ENCODE results near the gene SH3RF3. TPM values are rescaled to one million over a fixed set of nuclear protein-coding genes. Genes with fewer than 3 reads are reported as not detected.
A peak's percentile ranks its signal among the peaks of the same experiment; 100 is the strongest.

Gene SH3RF3
- total and polyA plus RNA-seq, 12 donors: 0.72 to 19.1 (median 12.2) TPM

GRCh38 chr2:109209941-109210340 is 80.9 kb downstream of the SH3RF3 start:
- Histone ChIP-seq H3K4me3 (no peak overlapping the region), H3K27ac (peak overlapping the region in 2 of 5 donors; percentile 75 to 77), H3K4me1 (replicated peaks in 1 of 2) (peaks cover 44 to 53% of the 10 kb centered on the region in 2 donors), H3K9me3 (replicated peaks in 1 of 3) (no peaks in the 10 kb centered on the region), H3K36me3 (replicated peaks in 1 of 2) (no peaks in the 10 kb centered on the region), H3K27me3 (no peaks in the 10 kb centered on the region)
- peak in 2 of 7 donors; percentile 14 to 41 for DNase-seq
- 85 to 91% (median 88%) methylated on average over 7 of the region's 7 CpGs for WGBS, 4 donors
- intact Hi-C loops (cut with DNase I): no loop called here
- TF ChIP-seq CTCF (IDR thresholded peaks at IDR 0.05): no peak
- TF ChIP-seq POLR2A (IDR thresholded peaks at IDR 0.05): no peak

- DNase-seq: peak in 2 of 7 donors; percentile 18 to 46
- intact Hi-C loops (cut with DNase I): no loop called here
- Histone ChIP-seq H3K4me3 (no peak overlapping the region), H3K36me3 (replicated peaks in 1 of 2) (no peaks in the 10 kb centered on the region), H3K27me3 (no peaks in the 10 kb centered on the region), H3K27ac (no peak overlapping the region), H3K4me1 (replicated peaks in 1 of 2) (peaks cover 46 to 58% of the 10 kb centered on the region in 2 donors), H3K9me3 (replicated peaks in 1 of 3) (no peaks in the 10 kb centered on the region)
- WGBS, 4 donors: 34 to 62% (median 50%) methylated on average over 7 of the region's 7 CpGs
- TF ChIP-seq CTCF (IDR thresholded peaks at IDR 0.05): no peak
- no peak for TF ChIP-seq POLR2A (IDR thresholded peaks at IDR 0.05)
Measured at GRCh38 chr2:109210431-109211200, 81.6 kb downstream of the SH3RF3 start.

- intact Hi-C loops (cut with DNase I): no loop called here
- Histone ChIP-seq H3K4me1 (replicated peaks in 1 of 2) (peaks cover 46 to 58% of the 10 kb centered on the region in 2 donors), H3K27ac (no peak overlapping the region)
Measured at GRCh38 chr2:109211315-109211714, 82.3 kb downstream of the SH3RF3 start.

More at GRCh38 chr2:109211315-109211714, 82.3 kb downstream of the SH3RF3 start:
- TF ChIP-seq CTCF (IDR thresholded peaks at IDR 0.05) (no peak), POLR2A (IDR thresholded peaks at IDR 0.05) (no peak)
- WGBS, 4 donors: 88 to 95% (median 90%) methylated on average over 10 of the region's 10 CpGs
- H3K36me3 ChIP-seq (replicated peaks in 1 of 2): no peaks in the 10 kb centered on the region
- H3K4me3 ChIP-seq: no peak overlapping the region
- H3K9me3 ChIP-seq (replicated peaks in 1 of 3): no peaks in the 10 kb centered on the region
- no peaks in the 10 kb centered on the region for H3K27me3 ChIP-seq
- DNase-seq: peak in 2 of 7 donors; percentile 13 to 46

All from adrenal gland (tissue), 12 donors.